ENCODE data around the gene AP3M1. TPM values are rescaled to one million over a fixed set of nuclear protein-coding genes. Genes with fewer than 3 reads are reported as not detected.

The AP3M1 gene
- total RNA-seq, 1 donor: 35.8 TPM

GRCh38 chr10:74109452-74109851, 41.2 kb downstream of the AP3M1 start:
- Histone ChIP-seq H3K36me3 (ENCODE audit: insufficient read depth, low read length) (peaks cover 94% of the 10 kb centered on the region), H3K27ac (ENCODE audit: low read depth, low read length) (no peak overlapping the region), H3K4me3 (ENCODE audit: insufficient read depth, low read length) (no peak overlapping the region), H3K4me2 (ENCODE audit: insufficient read depth, low read length) (no peak overlapping the region), H3K9me3 (ENCODE audit: low read depth, low read length) (no peaks in the 10 kb centered on the region), H3K4me1 (ENCODE audit: insufficient read depth, low read length) (no peaks in the 10 kb centered on the region), H3K79me2 (ENCODE audit: insufficient read depth, low read length) (peaks cover 82% of the 10 kb centered on the region), H4K20me1 (ENCODE audit: insufficient read depth, low read length) (peaks cover 35% of the 10 kb centered on the region), H3K27me3 (ENCODE audit: insufficient read depth, low read length) (no peaks in the 10 kb centered on the region), H2AFZ (ENCODE audit: low read length) (no peak overlapping the region)
- DNase-seq (ENCODE audit: insufficient read length, low spot score, missing footprints): no peak
- TF ChIP-seq, protein P1, sequence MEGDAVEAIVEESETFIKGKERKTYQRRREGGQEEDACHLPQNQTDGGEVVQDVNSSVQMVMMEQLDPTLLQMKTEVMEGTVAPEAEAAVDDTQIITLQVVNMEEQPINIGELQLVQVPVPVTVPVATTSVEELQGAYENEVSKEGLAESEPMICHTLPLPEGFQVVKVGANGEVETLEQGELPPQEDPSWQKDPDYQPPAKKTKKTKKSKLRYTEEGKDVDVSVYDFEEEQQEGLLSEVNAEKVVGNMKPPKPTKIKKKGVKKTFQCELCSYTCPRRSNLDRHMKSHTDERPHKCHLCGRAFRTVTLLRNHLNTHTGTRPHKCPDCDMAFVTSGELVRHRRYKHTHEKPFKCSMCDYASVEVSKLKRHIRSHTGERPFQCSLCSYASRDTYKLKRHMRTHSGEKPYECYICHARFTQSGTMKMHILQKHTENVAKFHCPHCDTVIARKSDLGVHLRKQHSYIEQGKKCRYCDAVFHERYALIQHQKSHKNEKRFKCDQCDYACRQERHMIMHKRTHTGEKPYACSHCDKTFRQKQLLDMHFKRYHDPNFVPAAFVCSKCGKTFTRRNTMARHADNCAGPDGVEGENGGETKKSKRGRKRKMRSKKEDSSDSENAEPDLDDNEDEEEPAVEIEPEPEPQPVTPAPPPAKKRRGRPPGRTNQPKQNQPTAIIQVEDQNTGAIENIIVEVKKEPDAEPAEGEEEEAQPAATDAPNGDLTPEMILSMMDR (IDR thresholded peaks at IDR 0.05; ENCODE audit: extremely low read depth, low read depth, low read length): no peak

- DNase-seq (ENCODE audit: insufficient read length, low spot score, missing footprints): no peak
- peaks cover 70% of the 10 kb centered on the region for H3K79me2 ChIP-seq (ENCODE audit: insufficient read depth, low read length)
- no peaks in the 10 kb centered on the region for H3K4me1 ChIP-seq (ENCODE audit: insufficient read depth, low read length)
- no peaks in the 10 kb centered on the region for H3K9me3 ChIP-seq (ENCODE audit: low read depth, low read length)
- H4K20me1 ChIP-seq (ENCODE audit: insufficient read depth, low read length): peaks cover 20% of the 10 kb centered on the region
- no peaks in the 10 kb centered on the region for H3K27me3 ChIP-seq (ENCODE audit: insufficient read depth, low read length)
- peaks cover 94% of the 10 kb centered on the region for H3K36me3 ChIP-seq (ENCODE audit: insufficient read depth, low read length)
- H3K4me2 ChIP-seq (ENCODE audit: insufficient read depth, low read length): no peak overlapping the region
- no peak overlapping the region for H3K4me3 ChIP-seq (ENCODE audit: insufficient read depth, low read length)
- TF ChIP-seq, protein P1 (IDR thresholded peaks at IDR 0.05; ENCODE audit: extremely low read depth, low read depth, low read length): no peak
- no peak overlapping the region for H3K27ac ChIP-seq (ENCODE audit: low read depth, low read length)
- H2AFZ ChIP-seq (ENCODE audit: low read length): no peak overlapping the region
Measured at GRCh38 chr10:74107391-74107790, 43.2 kb downstream of the AP3M1 start.

DNA sequence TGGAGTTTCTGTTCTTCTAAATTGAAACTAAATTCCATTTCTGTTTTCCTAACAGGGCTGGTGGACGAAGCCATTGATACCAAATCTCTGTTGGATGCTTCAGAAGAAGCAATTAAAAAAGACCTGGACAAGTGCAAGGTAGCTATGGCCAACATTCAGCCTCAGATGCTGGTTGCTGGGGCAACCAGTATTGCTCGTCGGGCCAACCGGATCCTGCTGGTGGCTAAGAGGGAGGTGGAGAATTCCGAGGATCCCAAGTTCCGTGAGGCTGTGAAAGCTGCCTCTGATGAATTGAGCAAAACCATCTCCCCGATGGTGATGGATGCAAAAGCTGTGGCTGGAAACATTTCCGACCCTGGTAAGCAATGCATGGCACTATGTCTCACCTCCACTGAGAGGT, 45.6 kb downstream of the AP3M1 start:
- no peak for DNase-seq (ENCODE audit: insufficient read length, low spot score, missing footprints)
- no peak overlapping the region for H3K4me3 ChIP-seq (ENCODE audit: insufficient read depth, low read length)
- peaks cover 89% of the 10 kb centered on the region for H3K36me3 ChIP-seq (ENCODE audit: insufficient read depth, low read length)
- no peak overlapping the region for H2AFZ ChIP-seq (ENCODE audit: low read length)
- no peaks in the 10 kb centered on the region for H3K4me1 ChIP-seq (ENCODE audit: insufficient read depth, low read length)
- TF ChIP-seq, protein P1 (IDR thresholded peaks at IDR 0.05; ENCODE audit: extremely low read depth, low read depth, low read length): no peak
- no peaks in the 10 kb centered on the region for H3K27me3 ChIP-seq (ENCODE audit: insufficient read depth, low read length)
- no peaks in the 10 kb centered on the region for H3K9me3 ChIP-seq (ENCODE audit: low read depth, low read length)
- no peak overlapping the region for H3K27ac ChIP-seq (ENCODE audit: low read depth, low read length)
- H3K79me2 ChIP-seq (ENCODE audit: insufficient read depth, low read length): peaks cover 51% of the 10 kb centered on the region
- peaks cover 12% of the 10 kb centered on the region for H4K20me1 ChIP-seq (ENCODE audit: insufficient read depth, low read length)
- H3K4me2 ChIP-seq (ENCODE audit: insufficient read depth, low read length): no peak overlapping the region

GRCh38 chr10:74104480-74104879, 46.1 kb downstream of the AP3M1 start:
- Histone ChIP-seq H3K9me3 (ENCODE audit: low read depth, low read length) (no peaks in the 10 kb centered on the region), H3K27me3 (ENCODE audit: insufficient read depth, low read length) (no peaks in the 10 kb centered on the region), H3K4me2 (ENCODE audit: insufficient read depth, low read length) (no peak overlapping the region), H3K36me3 (ENCODE audit: insufficient read depth, low read length) (peaks cover 89% of the 10 kb centered on the region), H3K4me1 (ENCODE audit: insufficient read depth, low read length) (no peaks in the 10 kb centered on the region), H3K79me2 (ENCODE audit: insufficient read depth, low read length) (peaks cover 51% of the 10 kb centered on the region), H3K27ac (ENCODE audit: low read depth, low read length) (no peak overlapping the region), H3K4me3 (ENCODE audit: insufficient read depth, low read length) (no peak overlapping the region), H2AFZ (ENCODE audit: low read length) (no peak overlapping the region), H4K20me1 (ENCODE audit: insufficient read depth, low read length) (peaks cover 9% of the 10 kb centered on the region)
- DNase-seq (ENCODE audit: insufficient read length, low spot score, missing footprints): no peak
- TF ChIP-seq, protein P1 (IDR thresholded peaks at IDR 0.05; ENCODE audit: extremely low read depth, low read depth, low read length): no peak
